RWPE2 (cell line): ENCODE data around the gene GSN.

ENCODE experiments used
- ATAC-seq: fragments of 200-7000 bp; cut with Tn5 transposase; 3 replicates; pipeline ENCODE4 v1.9.1; 2021; ENCODE audit warnings: low read depth
- DNase-seq: peaks from one replicate; pipeline ENCODE4 v3.0.0-alpha.2; 2020; ENCODE audit warnings: low spot score
- H3K27ac ChIP-seq: fragments of 450-650 bp; 2 replicates; pipeline ENCODE4 v1.5.1; 2017; ENCODE audit warnings: mild to moderate bottlenecking; ENCODE audit not compliant: poor library complexity, severe bottlenecking
- H3K27me3 ChIP-seq: fragments of 250-450 bp; sonication (Bioruptor Pico); 2 replicates; pipeline ENCODE4 v1.5.1; 2021; ENCODE audit warnings: mild to moderate bottlenecking, moderate library complexity; ENCODE audit not compliant: insufficient read depth, poor library complexity, severe bottlenecking
- H3K36me3 ChIP-seq: fragments of 250-450 bp; sonication (Bioruptor Pico); 2 replicates; pipeline ENCODE4 v1.5.1; 2020; ENCODE audit warnings: low read depth, mild to moderate bottlenecking, moderate library complexity
- H3K4me1 ChIP-seq: fragments of 250-450 bp; sonication (Bioruptor Pico); 2 replicates; pipeline ENCODE4 v1.5.1; 2021; ENCODE audit warnings: mild to moderate bottlenecking, moderate library complexity; ENCODE audit not compliant: insufficient read depth, poor library complexity, severe bottlenecking
- H3K4me3 ChIP-seq: fragments of 250-450 bp; sonication (Bioruptor Pico); 2 replicates; pipeline ENCODE4 v1.5.1; 2021; ENCODE audit warnings: mild to moderate bottlenecking, moderate library complexity; ENCODE audit not compliant: severe bottlenecking
- H3K9me3 ChIP-seq: fragments of 250-450 bp; sonication (Bioruptor Pico); 2 replicates; pipeline ENCODE4 v1.5.1; 2021; ENCODE audit warnings: mild to moderate bottlenecking, moderate library complexity; ENCODE audit not compliant: severe bottlenecking
- TF ChIP-seq, protein P1 (sequence below): fragments of 450-650 bp; IDR thresholded peaks from one replicate; pipeline ENCODE4 v1.5.1; 2017; ENCODE audit warnings: mild to moderate bottlenecking, moderate library complexity; ENCODE audit not compliant: poor library complexity, severe bottlenecking

GSN gene

DNA sequence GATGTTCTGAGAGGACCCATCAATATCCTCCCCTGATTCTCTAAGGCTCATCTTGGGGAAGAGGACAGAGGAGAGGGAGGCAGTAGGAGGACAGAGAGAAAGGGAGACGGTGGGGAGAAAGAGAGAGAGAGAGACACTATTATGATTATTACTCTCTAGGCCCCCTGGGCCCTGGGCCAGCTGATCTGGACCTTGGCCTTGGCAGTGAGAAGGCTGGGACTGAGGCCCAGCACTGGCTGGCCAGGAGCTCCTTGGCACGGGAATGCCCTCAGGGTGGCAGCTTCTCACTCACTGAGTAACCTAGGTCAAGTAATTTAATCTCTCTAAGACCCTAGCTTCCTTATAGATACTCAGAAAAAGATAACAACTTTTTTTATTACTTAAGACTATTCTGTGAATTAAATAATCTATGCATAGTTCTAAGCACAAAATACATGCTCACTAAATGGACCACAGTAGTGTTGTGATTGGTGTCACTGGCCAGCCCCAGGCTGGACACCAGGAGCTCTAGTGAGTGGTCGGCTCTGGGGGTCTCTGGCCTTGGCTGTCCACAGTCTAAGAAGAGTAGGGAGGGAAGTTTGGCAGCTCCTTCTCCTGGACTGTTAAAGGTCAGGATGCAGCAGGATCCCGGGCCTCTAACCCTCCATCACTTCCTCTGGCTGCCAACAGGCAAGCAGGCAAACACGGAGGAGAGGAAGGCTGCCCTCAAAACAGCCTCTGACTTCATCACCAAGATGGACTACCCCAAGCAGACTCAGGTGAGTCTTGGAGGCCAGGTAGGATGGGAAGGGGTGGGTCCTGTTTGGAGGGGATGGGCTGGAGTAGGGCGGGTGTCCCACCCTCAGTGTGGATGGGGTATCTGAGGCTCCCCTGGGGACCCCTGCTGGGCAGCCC, 50.0 kb downstream of the GSN start:
- Histone ChIP-seq H3K4me3 (no peak overlapping the region), H3K9me3 (no peaks in the 10 kb centered on the region), H3K36me3 (peaks cover 68% of the 10 kb centered on the region), H3K27me3 (no peaks in the 10 kb centered on the region), H3K4me1 (peaks cover 6% of the 10 kb centered on the region), H3K27ac (no peak overlapping the region)
- TF ChIP-seq, protein P1, sequence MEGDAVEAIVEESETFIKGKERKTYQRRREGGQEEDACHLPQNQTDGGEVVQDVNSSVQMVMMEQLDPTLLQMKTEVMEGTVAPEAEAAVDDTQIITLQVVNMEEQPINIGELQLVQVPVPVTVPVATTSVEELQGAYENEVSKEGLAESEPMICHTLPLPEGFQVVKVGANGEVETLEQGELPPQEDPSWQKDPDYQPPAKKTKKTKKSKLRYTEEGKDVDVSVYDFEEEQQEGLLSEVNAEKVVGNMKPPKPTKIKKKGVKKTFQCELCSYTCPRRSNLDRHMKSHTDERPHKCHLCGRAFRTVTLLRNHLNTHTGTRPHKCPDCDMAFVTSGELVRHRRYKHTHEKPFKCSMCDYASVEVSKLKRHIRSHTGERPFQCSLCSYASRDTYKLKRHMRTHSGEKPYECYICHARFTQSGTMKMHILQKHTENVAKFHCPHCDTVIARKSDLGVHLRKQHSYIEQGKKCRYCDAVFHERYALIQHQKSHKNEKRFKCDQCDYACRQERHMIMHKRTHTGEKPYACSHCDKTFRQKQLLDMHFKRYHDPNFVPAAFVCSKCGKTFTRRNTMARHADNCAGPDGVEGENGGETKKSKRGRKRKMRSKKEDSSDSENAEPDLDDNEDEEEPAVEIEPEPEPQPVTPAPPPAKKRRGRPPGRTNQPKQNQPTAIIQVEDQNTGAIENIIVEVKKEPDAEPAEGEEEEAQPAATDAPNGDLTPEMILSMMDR = no peak
- DNase-seq (no peak), ATAC-seq (no peak)

DNA sequence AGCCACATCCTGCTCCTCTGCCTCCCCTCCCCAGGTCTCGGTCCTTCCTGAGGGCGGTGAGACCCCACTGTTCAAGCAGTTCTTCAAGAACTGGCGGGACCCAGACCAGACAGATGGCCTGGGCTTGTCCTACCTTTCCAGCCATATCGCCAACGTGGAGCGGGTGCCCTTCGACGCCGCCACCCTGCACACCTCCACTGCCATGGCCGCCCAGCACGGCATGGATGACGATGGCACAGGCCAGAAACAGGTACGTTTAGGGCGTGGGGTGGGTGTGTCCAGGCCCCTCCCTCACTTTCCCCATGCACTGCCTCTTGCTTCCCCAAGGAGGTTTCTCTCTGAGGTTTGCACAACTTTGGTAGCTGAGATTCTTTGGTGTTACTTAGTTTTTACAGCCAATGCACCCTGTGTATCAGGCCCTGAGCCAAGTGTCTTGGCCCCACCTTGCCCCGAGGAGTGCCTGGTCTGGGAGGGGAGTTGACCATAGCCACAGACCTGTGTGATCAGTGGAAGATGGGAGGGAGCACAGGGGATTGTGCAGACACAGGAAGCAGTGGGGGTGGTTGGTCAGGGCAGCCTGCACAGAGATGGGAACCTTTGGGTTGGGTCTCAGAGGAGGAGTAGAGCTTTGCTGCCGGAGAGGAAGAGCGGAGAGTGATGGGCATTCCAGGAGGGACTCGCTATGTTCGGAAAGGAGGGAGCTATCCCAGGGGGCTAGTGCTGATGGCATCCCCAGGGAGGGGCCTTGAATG, 50.8 kb downstream of the GSN start:
- TF ChIP-seq, protein P1 = no peak
- Histone ChIP-seq H3K27me3 (no peaks in the 10 kb centered on the region), H3K4me3 (no peak overlapping the region), H3K9me3 (no peaks in the 10 kb centered on the region), H3K36me3 (peaks cover 69% of the 10 kb centered on the region), H3K4me1 (peaks cover 9% of the 10 kb centered on the region), H3K27ac (no peak overlapping the region)
- ATAC-seq (no peak), DNase-seq (no peak)

DNA sequence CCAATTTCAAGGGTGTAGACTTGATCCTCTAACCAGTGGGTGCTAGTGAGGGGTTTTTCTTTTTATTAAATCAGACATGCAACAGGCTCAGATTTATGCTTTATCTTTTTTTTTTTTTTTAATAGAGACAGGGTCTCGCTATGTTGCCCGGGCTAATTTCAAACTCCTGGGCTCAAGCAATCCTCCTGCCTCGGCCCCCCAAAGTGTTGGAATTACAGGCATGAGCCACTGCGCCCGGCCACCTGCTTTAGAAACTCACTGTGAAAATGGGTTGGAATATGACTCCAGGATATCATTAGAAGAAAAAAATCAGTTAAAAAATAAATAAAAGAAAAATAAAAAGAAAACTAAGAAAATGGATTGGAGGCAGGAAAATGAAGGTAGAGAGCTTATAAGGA, 51.4 kb downstream of the GSN start:
- no peak overlapping the region for H3K27ac ChIP-seq
- peaks cover 70% of the 10 kb centered on the region for H3K36me3 ChIP-seq
- no peak overlapping the region for H3K4me3 ChIP-seq
- no peaks in the 10 kb centered on the region for H3K27me3 ChIP-seq
- no peak for ATAC-seq
- peaks cover 9% of the 10 kb centered on the region for H3K4me1 ChIP-seq
- H3K9me3 ChIP-seq = no peaks in the 10 kb centered on the region
- TF ChIP-seq, protein P1 = no peak
- no peak for DNase-seq

DNA sequence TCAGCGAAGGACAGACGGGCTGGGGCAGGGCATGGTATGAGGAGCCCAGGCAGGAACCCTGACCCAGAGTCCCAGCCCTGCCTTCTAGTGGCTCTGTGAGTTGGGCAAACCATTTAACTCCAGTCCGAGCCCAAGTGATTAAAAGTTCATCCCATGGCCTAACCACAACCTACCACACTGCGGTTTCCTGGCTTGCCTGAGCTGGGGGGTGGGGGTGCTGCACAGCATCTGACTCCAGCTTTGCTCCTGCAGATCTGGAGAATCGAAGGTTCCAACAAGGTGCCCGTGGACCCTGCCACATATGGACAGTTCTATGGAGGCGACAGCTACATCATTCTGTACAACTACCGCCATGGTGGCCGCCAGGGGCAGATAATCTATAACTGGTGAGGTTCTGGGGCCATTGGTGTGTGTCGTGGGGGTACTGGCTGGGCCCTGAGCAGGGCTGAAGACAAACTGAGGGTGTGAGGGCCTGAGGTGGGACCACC, 53.1 kb downstream of the GSN start:
- no peaks in the 10 kb centered on the region for H3K9me3 ChIP-seq
- H3K36me3 ChIP-seq = peaks cover 71% of the 10 kb centered on the region
- ATAC-seq (no peak), DNase-seq (no peak)
- no peak overlapping the region for H3K4me3 ChIP-seq
- peaks cover 9% of the 10 kb centered on the region for H3K4me1 ChIP-seq
- TF ChIP-seq, protein P1 = no peak
- H3K27me3 ChIP-seq = no peaks in the 10 kb centered on the region
- H3K27ac ChIP-seq = peak overlapping the region; percentile 63
